Coronary artery (tissue), 2 donors: ENCODE data around the gene MORC2.

ENCODE experiments used
- DNase-seq: peaks from one replicate; pipeline ENCODE4 v3.0.0-alpha.2; 2017; ENCODE audit warnings: low spot score
- H3K27ac ChIP-seq, 2 donors: fragments of 200-600 bp; sonication (generic); one replicate each; pipeline ENCODE4 v1.5.1; 2016 to 2019
- H3K4me3 ChIP-seq: fragments of 200-600 bp; sonication (generic); 2 replicates; pipeline ENCODE4 v1.5.1; 2016; ENCODE audit warnings: mild to moderate bottlenecking, moderate library complexity
- TF ChIP-seq, protein P1 (sequence below): fragments of 200-600 bp; sonication (generic); IDR thresholded peaks from one replicate; pipeline ENCODE4 v1.5.1; 2019; ENCODE audit warnings: antibody characterized with exemption

The MORC2 gene

DNA sequence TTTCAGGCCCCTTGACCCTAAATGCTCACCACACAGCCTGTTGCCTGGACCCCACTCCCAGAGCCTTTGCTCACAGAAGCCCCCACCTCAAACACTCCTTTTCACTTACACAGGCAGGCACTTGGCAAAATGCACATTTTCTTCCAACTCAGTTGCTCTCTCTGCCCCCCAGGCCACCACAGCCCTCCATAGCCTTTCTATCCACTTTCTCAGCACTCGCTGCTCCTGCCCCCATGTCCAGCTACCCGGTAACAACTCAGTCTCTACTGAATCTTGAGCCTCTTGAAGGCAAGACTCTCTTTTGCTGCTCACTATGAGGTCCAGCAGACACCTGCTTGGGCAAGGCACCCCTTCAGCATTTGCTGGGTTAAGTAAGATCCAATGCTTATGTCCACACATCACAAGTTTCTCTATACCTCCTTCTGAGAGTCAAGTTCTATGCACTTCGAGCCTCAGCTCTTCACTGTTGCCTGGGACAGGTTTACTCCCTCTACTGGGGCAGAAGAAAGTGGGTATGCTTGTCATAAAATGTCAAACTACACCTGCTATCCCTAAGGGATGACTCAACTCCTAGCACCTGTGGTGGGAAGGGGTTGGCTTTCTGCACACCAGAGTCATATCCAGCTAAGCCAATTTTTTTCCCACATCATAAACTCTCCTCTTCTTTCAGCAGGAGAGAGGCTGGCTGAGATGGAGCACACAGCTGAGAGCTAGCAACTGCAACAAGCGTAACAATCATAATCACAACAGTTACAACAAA is 36.9 kb downstream of the MORC2 start:
- TF ChIP-seq, protein P1, sequence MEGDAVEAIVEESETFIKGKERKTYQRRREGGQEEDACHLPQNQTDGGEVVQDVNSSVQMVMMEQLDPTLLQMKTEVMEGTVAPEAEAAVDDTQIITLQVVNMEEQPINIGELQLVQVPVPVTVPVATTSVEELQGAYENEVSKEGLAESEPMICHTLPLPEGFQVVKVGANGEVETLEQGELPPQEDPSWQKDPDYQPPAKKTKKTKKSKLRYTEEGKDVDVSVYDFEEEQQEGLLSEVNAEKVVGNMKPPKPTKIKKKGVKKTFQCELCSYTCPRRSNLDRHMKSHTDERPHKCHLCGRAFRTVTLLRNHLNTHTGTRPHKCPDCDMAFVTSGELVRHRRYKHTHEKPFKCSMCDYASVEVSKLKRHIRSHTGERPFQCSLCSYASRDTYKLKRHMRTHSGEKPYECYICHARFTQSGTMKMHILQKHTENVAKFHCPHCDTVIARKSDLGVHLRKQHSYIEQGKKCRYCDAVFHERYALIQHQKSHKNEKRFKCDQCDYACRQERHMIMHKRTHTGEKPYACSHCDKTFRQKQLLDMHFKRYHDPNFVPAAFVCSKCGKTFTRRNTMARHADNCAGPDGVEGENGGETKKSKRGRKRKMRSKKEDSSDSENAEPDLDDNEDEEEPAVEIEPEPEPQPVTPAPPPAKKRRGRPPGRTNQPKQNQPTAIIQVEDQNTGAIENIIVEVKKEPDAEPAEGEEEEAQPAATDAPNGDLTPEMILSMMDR, result no peak
- no peak overlapping the region for H3K27ac ChIP-seq
- H3K4me3 ChIP-seq, result no peak overlapping the region
- DNase-seq, result no peak

DNA sequence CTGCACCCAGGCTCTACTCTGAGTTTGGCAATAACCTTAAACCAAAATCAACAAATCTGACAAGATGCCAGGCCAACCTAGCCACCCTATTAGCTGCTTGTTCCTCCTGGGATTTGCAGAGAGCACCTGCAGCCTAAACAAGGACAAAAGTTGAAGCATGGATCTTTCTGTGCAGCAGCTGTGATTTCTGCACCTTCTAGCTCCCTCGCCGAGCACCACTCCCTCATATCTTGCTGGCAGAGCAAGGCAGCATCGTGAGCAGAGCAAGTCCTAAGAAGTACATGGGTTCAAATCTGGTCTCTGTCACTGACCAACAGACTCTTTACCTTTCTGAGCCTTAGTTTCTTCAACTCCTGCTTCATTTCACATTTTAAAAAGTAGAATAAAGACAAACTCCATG is 38.3 kb downstream of the MORC2 start:
- Histone ChIP-seq H3K27ac (no peak overlapping the region), H3K4me3 (no peak overlapping the region)
- TF ChIP-seq, protein P1, result no peak
- DNase-seq, result no peak

DNA sequence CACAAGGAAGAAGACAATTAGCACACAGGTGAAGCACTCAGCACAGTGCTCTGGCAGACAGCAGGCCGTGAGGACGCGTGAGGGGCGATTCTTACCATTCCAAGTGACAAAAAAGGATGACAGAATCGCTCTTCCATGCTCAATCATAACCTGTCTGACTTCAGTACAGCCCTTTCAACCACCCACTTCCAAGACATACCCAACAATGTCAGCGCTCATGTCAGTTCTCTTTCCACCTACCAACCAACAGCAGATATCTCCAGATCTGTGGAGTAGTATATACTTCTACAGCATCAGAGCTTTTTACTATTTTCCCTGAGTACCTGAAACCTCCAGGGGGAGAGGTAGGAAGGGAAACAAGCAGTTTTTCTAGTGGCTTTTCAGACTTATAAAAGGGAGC is 40.2 kb downstream of the MORC2 start:
- no peak overlapping the region for H3K4me3 ChIP-seq
- H3K27ac ChIP-seq, result no peak overlapping the region
- DNase-seq, result no peak
- TF ChIP-seq, protein P1, result no peak

DNA sequence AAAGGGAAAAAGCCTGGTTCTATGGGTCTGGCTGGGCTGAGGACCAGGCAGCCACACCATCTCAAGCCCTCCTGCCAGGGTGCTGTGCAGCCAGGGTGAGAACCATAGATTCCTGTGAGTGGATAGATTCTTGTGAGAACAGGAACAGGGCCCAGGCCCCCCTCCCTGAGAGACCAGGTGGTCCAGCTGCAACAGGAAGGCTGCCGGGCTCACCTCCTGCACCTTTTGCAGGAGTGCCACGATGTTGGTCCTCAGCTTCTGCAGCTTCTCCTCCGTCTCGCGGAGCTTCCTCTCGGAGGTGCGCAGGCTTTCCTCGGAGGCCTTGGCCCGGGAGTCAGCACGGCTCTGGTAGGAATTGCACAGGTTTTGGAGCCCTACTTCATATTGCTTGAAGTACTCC is 40.8 kb downstream of the MORC2 start:
- H3K27ac ChIP-seq, result no peak overlapping the region
- DNase-seq, result no peak
- TF ChIP-seq, protein P1, result no peak
- H3K4me3 ChIP-seq, result no peak overlapping the region

DNA sequence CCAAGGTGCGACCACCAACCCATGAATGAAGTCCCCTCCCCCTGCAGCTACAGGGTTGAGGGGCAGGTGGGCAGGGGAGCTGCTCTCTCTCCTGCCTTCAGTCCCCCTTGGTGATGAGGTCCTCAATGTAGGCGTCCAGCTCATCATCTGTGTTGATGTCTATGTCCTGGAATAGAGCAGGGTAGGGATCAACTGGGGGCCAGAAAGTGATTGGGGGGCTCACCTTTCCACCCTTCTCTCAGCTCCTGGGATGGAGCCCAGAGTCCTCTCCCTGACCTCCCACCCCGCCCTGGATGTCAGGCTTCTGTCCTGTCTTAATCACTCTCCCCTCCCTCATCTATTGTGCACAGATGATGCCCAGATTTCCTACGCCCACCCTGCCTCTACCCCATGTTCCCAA is 41.9 kb downstream of the MORC2 start:
- TF ChIP-seq, protein P1, result no peak
- Histone ChIP-seq H3K27ac (no peak overlapping the region), H3K4me3 (no peak overlapping the region)
- DNase-seq, result no peak

DNA sequence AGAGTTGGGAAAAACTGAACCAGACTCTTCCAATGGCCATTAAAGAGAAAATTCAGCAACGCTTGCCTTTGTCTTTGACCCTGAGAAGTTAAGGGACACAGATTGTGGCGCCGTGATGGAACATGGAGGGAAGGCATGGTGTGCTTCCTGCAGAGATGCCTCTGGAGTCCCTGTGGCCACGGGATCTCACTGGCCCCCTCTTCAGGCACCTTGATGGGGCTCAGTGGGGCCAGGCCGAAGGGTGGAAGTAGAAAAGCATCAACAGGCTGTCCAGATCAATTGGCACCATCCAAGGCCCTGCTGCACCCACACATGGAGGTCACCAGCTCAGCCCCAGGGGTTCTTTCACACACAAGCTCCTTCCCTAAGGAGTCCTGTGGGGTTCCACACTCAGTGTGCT is 42.9 kb downstream of the MORC2 start:
- TF ChIP-seq, protein P1, result no peak
- no peak for DNase-seq
- Histone ChIP-seq H3K4me3 (no peak overlapping the region), H3K27ac (no peak overlapping the region)

DNA sequence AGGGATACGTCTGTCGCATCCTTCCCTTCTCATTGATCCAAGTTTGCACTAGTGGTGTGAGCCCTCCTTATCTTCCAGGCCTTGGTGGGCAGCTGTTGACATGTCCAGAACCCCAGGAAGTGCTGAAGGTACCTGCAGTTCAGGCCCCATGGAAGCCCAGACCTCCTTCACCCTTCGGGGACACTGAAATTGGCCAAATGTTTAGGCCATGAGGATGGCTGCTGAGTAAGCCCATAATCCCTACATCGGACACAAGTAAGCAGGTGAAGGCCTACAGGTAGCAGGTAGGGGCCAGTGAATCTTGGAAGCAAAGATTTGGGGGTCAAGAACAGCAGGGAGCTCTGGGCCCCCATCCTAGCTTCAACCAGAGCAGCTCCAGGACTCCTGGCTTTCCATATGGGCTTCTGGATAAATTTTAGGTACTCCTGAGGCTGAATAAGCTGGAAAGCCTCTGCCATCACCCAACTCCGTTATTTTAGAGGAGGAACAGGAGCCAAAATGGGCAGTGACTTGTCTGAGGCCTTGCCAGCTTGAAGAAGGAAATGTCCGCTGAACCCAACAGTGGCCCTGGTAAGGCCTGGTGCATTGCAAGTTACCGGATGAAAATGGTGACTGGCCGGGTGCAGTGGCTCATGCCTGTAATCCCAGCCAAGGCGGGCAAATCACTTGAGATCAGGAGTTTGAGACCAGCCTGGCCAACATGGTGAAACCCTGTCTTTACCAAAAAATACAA is 45.2 kb downstream of the MORC2 start:
- TF ChIP-seq, protein P1, result no peak
- DNase-seq, result no peak
- Histone ChIP-seq H3K27ac (no peak overlapping the region), H3K4me3 (no peak overlapping the region)
